Globus pallidus (tissue), 1 donor: ENCODE measurements around the gene PXT1.

ENCODE experiments used
- DNase-seq: peaks from one replicate; pipeline ENCODE4 v3.0.0-alpha.2; 2015; ENCODE audit warnings: low spot score

Gene PXT1

GRCh38 chr6:36346486-36347273, 96.0 kb downstream of the PXT1 start:
- no peak for DNase-seq

- DNase-seq = no peak
Observed at GRCh38 chr6:36345681-36346466, 96.8 kb downstream of the PXT1 start.

- DNase-seq = no peak
Observed at GRCh38 chr6:36343109-36343680, 99.5 kb downstream of the PXT1 start.

- peak; percentile 50 for DNase-seq
Observed at GRCh38 chr6:36340618-36341454, 101.8 kb downstream of the PXT1 start.
